Neural progenitor cell (in vitro differentiated cells): ENCODE results near the gene CAMK2A. TPM values are rescaled to one million over a fixed set of nuclear protein-coding genes. Genes with fewer than 3 reads are reported as not detected.

Source experiments
- DNase-seq: peaks from one replicate; pipeline ENCODE4 v3.0.0-alpha.2; 2016; ENCODE audit warnings: low spot score
- H2AFZ ChIP-seq: fragments of 200-600 bp; sonication (generic); replicated peaks from 2 replicates; pipeline ENCODE4 v1.6.1; 2016; ENCODE audit warnings: antibody characterized with exemption
- H3F3A ChIP-seq: fragments of 200-600 bp; sonication (generic); 2 replicates; pipeline ENCODE4 v1.6.1; 2016; ENCODE audit warnings: antibody characterized with exemption, low read depth
- H3K27ac ChIP-seq: fragments of 200-600 bp; sonication (generic); 2 replicates; pipeline ENCODE4 v1.5.1; 2016; ENCODE audit warnings: mild to moderate bottlenecking
- H3K27me3 ChIP-seq: fragments of 200-600 bp; sonication (generic); 2 replicates; pipeline ENCODE4 v1.6.1; 2016; ENCODE audit warnings: mild to moderate bottlenecking, moderate library complexity
- H3K36me3 ChIP-seq: fragments of 200-600 bp; sonication (generic); 2 replicates; pipeline ENCODE4 v1.5.1; 2016
- H3K4me1 ChIP-seq: fragments of 200-600 bp; sonication (generic); 2 replicates; pipeline ENCODE4 v1.6.1; 2016; ENCODE audit warnings: mixed run types
- H3K4me2 ChIP-seq: fragments of 200-600 bp; sonication (generic); 2 replicates; pipeline ENCODE4 v1.6.1; 2016
- H3K4me3 ChIP-seq: fragments of 200-600 bp; sonication (generic); 2 replicates; pipeline ENCODE4 v1.5.1; 2016
- H3K79me2 ChIP-seq: fragments of 200-600 bp; sonication (generic); 2 replicates; pipeline ENCODE4 v1.6.1; 2016; ENCODE audit warnings: low read depth
- H3K9ac ChIP-seq: fragments of 200-600 bp; sonication (generic); 2 replicates; pipeline ENCODE4 v1.6.1; 2016
- H3K9me3 ChIP-seq: fragments of 200-600 bp; sonication (generic); 2 replicates; pipeline ENCODE4 v1.5.1; 2016; ENCODE audit warnings: low read depth
- H4K20me1 ChIP-seq: fragments of 200-600 bp; sonication (generic); 2 replicates; pipeline ENCODE4 v1.6.1; 2016; ENCODE audit warnings: low read depth
- H3K27ac Mint-ChIP-seq: 3 replicates; pipeline ENCODE4 v1.8.0; 2021; ENCODE audit warnings: mixed read lengths
- H3K27me3 Mint-ChIP-seq: 2 replicates; pipeline ENCODE4 v1.8.0; 2022; ENCODE audit warnings: low read depth, mild to moderate bottlenecking, inconsistent platforms, moderate library complexity, mixed read lengths; ENCODE audit not compliant: insufficient read depth
- H3K36me3 Mint-ChIP-seq: 3 replicates; pipeline ENCODE4 v1.8.0; 2021; ENCODE audit warnings: mixed read lengths
- H3K4me1 Mint-ChIP-seq: 3 replicates; pipeline ENCODE4 v1.8.0; 2021; ENCODE audit warnings: mixed read lengths
- H3K4me3 Mint-ChIP-seq: 3 replicates; pipeline ENCODE4 v1.8.0; 2021; ENCODE audit warnings: mild to moderate bottlenecking, moderate library complexity, mixed read lengths
- H3K9me3 Mint-ChIP-seq: 3 replicates; pipeline ENCODE4 v1.8.0; 2020; ENCODE audit warnings: mixed read lengths
- CTCF ChIP-seq: fragments of 200-600 bp; sonication (generic); IDR thresholded peaks from 2 replicates; pipeline ENCODE4 v1.5.1; 2017; ENCODE audit warnings: antibody characterized with exemption, mild to moderate bottlenecking
- EZH2 ChIP-seq: fragments of 200-600 bp; sonication (generic); IDR thresholded peaks from 2 replicates; pipeline ENCODE4 v1.6.1; 2017; ENCODE audit warnings: antibody characterized with exemption, mild to moderate bottlenecking, moderate library complexity
- EZH2phosphoT487 ChIP-seq: fragments of 200-600 bp; sonication (generic); IDR thresholded peaks from 2 replicates; pipeline ENCODE4 v1.6.1; 2017; ENCODE audit warnings: antibody characterized with exemption
- total RNA-seq: library from RNA; depleted of rRNA; stranded (reverse); fragments of >200 nt; gene quantifications from 2 replicates; pipeline ENCODE4 v1.2.3, GENCODE V29; 2015; ENCODE audit warnings: low replicate concordance

The CAMK2A gene
- total RNA-seq, 1 donor from 2014 or later = 0.09 TPM

- Histone ChIP-seq H3K4me2 (no peak overlapping the region), H3K9ac (no peak overlapping the region), H3K27ac (no peak overlapping the region), H3K79me2 (no peaks in the 10 kb centered on the region), H3F3A (no peaks in the 10 kb centered on the region), H3K9me3 (no peaks in the 10 kb centered on the region), H2AFZ (no peak overlapping the region), H3K36me3 (no peaks in the 10 kb centered on the region), H3K4me3 (no peak overlapping the region), H3K27me3 (peaks cover 66% of the 10 kb centered on the region), H3K4me1 (peaks cover 21% of the 10 kb centered on the region), H4K20me1 (peaks cover 5% of the 10 kb centered on the region)
- DNase-seq = no peak
- Mint-ChIP-seq H3K9me3 (no peaks in the 10 kb centered on the region), H3K27me3 (peaks cover 34% of the 10 kb centered on the region), H3K36me3 (no peaks in the 10 kb centered on the region), H3K27ac (peak overlapping the region; percentile 44), H3K4me3 (no peak overlapping the region), H3K4me1 (peaks cover 21% of the 10 kb centered on the region)
- TF ChIP-seq CTCF (no peak), EZH2 (no peak), EZH2phosphoT487 (no peak)
Measured at GRCh38 chr5:150186897-150187296, 102.7 kb downstream of the CAMK2A start.

- peaks cover 24% of the 10 kb centered on the region for H3K4me1 Mint-ChIP-seq
- H3K27me3 Mint-ChIP-seq = peaks cover 33% of the 10 kb centered on the region
- no peaks in the 10 kb centered on the region for H3K9me3 Mint-ChIP-seq
- DNase-seq = no peak
- no peak for TF ChIP-seq EZH2phosphoT487
- no peak for TF ChIP-seq EZH2
- no peak for TF ChIP-seq CTCF
- peaks cover 5% of the 10 kb centered on the region for H4K20me1 ChIP-seq
- no peak overlapping the region for H3K4me3 ChIP-seq
- no peak overlapping the region for H2AFZ ChIP-seq
- no peak overlapping the region for H3K27ac ChIP-seq
- H3K4me2 ChIP-seq = no peak overlapping the region
- no peaks in the 10 kb centered on the region for H3K36me3 ChIP-seq
- no peaks in the 10 kb centered on the region for H3F3A ChIP-seq
- H3K4me1 ChIP-seq = peaks cover 21% of the 10 kb centered on the region
- no peaks in the 10 kb centered on the region for H3K36me3 Mint-ChIP-seq
- H3K4me3 Mint-ChIP-seq = no peak overlapping the region
- no peak overlapping the region for H3K9ac ChIP-seq
- H3K9me3 ChIP-seq = no peaks in the 10 kb centered on the region
- peaks cover 59% of the 10 kb centered on the region for H3K27me3 ChIP-seq
- H3K79me2 ChIP-seq = no peaks in the 10 kb centered on the region
- H3K27ac Mint-ChIP-seq = no peak overlapping the region
Measured at GRCh38 chr5:150186137-150186536, 103.4 kb downstream of the CAMK2A start.

GRCh38 chr5:150184990-150185912 is 104.3 kb downstream of the CAMK2A start:
- Histone ChIP-seq H3K9me3 (no peaks in the 10 kb centered on the region), H2AFZ (no peak overlapping the region), H3K9ac (no peak overlapping the region), H3K4me3 (no peak overlapping the region), H3K27me3 (peaks cover 50% of the 10 kb centered on the region), H4K20me1 (peaks cover 2% of the 10 kb centered on the region), H3K4me2 (no peak overlapping the region), H3K27ac (no peak overlapping the region), H3K36me3 (no peaks in the 10 kb centered on the region), H3F3A (no peaks in the 10 kb centered on the region), H3K4me1 (peaks cover 16% of the 10 kb centered on the region), H3K79me2 (no peaks in the 10 kb centered on the region)
- no peak overlapping the region for H3K27ac Mint-ChIP-seq
- H3K4me1 Mint-ChIP-seq = peaks cover 27% of the 10 kb centered on the region
- no peak for DNase-seq
- no peaks in the 10 kb centered on the region for H3K36me3 Mint-ChIP-seq
- peaks cover 2% of the 10 kb centered on the region for H3K9me3 Mint-ChIP-seq
- TF ChIP-seq EZH2phosphoT487 (no peak), CTCF (no peak), EZH2 (no peak)
- H3K27me3 Mint-ChIP-seq = peaks cover 31% of the 10 kb centered on the region
- H3K4me3 Mint-ChIP-seq = no peak overlapping the region
